H1 (cell line): Measurements from ENCODE around the gene NXN. TPM values are rescaled to one million over a fixed set of nuclear protein-coding genes. Genes with fewer than 3 reads are reported as not detected.

Experiments
- CTCF ChIA-PET: fragments of 300-600 bp; sonication (Branson Sonifier 250); formaldehyde crosslinking; loops from one replicate; lab custom pipeline; 2021; ENCODE audit not compliant: partially characterized antibody; lab: Charles Lee
- POLR2A ChIA-PET: fragments of 300-600 bp; sonication (Branson Sonifier 250); formaldehyde crosslinking; loops from one replicate; lab custom pipeline; 2021; ENCODE audit warnings: inconsistent platforms; ENCODE audit not compliant: partially characterized antibody; lab: Charles Lee
- DNase-seq, 2 experiments: peaks; one replicate each; pipeline versions ENCODE4 v3.0.0 to v3.0.0-alpha.2; 2010 to 2022; ENCODE audit warnings: low spot score in 2 of 2, low read depth in 1 of 2, mixed read lengths in 1 of 2
- FAIRE-seq: peaks from 2 replicates; lab custom pipeline; 2011; peaks lifted over from hg19 to GRCh38; lab: Jason Lieb, UNC
- H2AFZ ChIP-seq: 2 replicates; pipeline ENCODE4 v1.8.1; 2012; ENCODE audit warnings: low read length, inconsistent platforms
- H2AK5ac ChIP-seq: 2 replicates; pipeline ENCODE4 v1.6.1; 2013; ENCODE audit warnings: low read depth, low read length
- H2BK120ac ChIP-seq: replicated peaks from 2 replicates; pipeline ENCODE3; 2013; ENCODE audit warnings: low read depth, low read length, inconsistent platforms
- H2BK12ac ChIP-seq: 2 replicates; pipeline ENCODE4 v1.6.1; 2013; ENCODE audit warnings: low read depth, low read length
- H2BK15ac ChIP-seq: 2 replicates; pipeline ENCODE4 v1.6.1; 2013; ENCODE audit warnings: low read length
- H2BK20ac ChIP-seq: 2 replicates; pipeline ENCODE4 v1.6.1; 2013; ENCODE audit warnings: low read length
- H2BK5ac ChIP-seq: 2 replicates; pipeline ENCODE4 v1.6.1; 2013; ENCODE audit warnings: low read depth, low read length
- H3K14ac ChIP-seq: 2 replicates; pipeline ENCODE4 v1.6.1; 2013; ENCODE audit warnings: inconsistent platforms; ENCODE audit not compliant: insufficient read length
- H3K18ac ChIP-seq: 2 replicates; pipeline ENCODE4 v1.6.1; 2013; ENCODE audit warnings: low read length; ENCODE audit errors: extremely low read depth
- H3K23ac ChIP-seq: 2 replicates; pipeline ENCODE4 v1.6.1; 2013; ENCODE audit warnings: inconsistent platforms; ENCODE audit not compliant: insufficient read length
- H3K23me2 ChIP-seq: 2 replicates; pipeline ENCODE4 v1.6.1; 2013; ENCODE audit warnings: low read depth, low read length
- H3K27ac ChIP-seq: 2 replicates; pipeline ENCODE4 v1.6.1; 2011; ENCODE audit warnings: low read depth, low read length, inconsistent platforms
- H3K27me3 ChIP-seq, 4 experiments: replicated peaks in 1 of 4; 1 replicate in 1 of 4; 2 replicates in 3 of 4; pipeline versions ENCODE4 v1.6.1 to v1.8.1; 2011 to 2013; ENCODE audit warnings: low read length in 3 of 4, mild to moderate bottlenecking in 3 of 4, inconsistent platforms in 2 of 4, mixed read lengths in 2 of 4, moderate library complexity in 1 of 4; ENCODE audit not compliant: control insufficient read depth in 3 of 4, insufficient read depth in 3 of 4; ENCODE audit errors: extremely low read depth in 1 of 4
- H3K36me3 ChIP-seq, 4 experiments: 2 replicates each; pipeline versions ENCODE4 v1.6.1 to v1.8.1; 2011 to 2013; ENCODE audit warnings: mild to moderate bottlenecking in 4 of 4, low read length in 3 of 4, moderate library complexity in 2 of 4, control low read depth in 1 of 4, inconsistent platforms in 1 of 4; ENCODE audit not compliant: insufficient read depth in 4 of 4, control insufficient read depth in 2 of 4
- H3K4ac ChIP-seq: replicated peaks from 2 replicates; pipeline ENCODE3; 2013; ENCODE audit warnings: low read length, low read depth, mixed read lengths, inconsistent platforms; ENCODE audit not compliant: insufficient read length
- H3K4me1 ChIP-seq, 4 experiments: replicated peaks in 1 of 4; 1 replicate in 1 of 4; 2 replicates in 3 of 4; pipeline versions ENCODE4 v1.6.1 to v1.8.1; 2011 to 2013; ENCODE audit warnings: low read length in 3 of 4, inconsistent platforms in 2 of 4, mixed read lengths in 1 of 4; ENCODE audit not compliant: insufficient read depth in 4 of 4, control insufficient read depth in 3 of 4
- H3K4me2 ChIP-seq, 2 experiments: 2 replicates each; pipeline versions ENCODE4 v1.6.1 to v1.8.1; 2011 to 2013; ENCODE audit warnings: low read depth in 2 of 2, low read length in 2 of 2, control low read depth in 1 of 2, inconsistent platforms in 1 of 2, mild to moderate bottlenecking in 1 of 2; ENCODE audit not compliant: insufficient read depth in 1 of 2
- H3K4me3 ChIP-seq, 4 experiments: fragments of 200-600, 300-600 bp in 1 of 4; sonication (generic), shearing (Covaris generic), sonication (Bioruptor Twin) in 1 of 4; 2 replicates each; pipeline versions ENCODE4 v1.5.1 to v1.8.1; 2011 to 2016; ENCODE audit warnings: low read length in 4 of 4, low read depth in 3 of 4, control low read depth in 2 of 4, inconsistent platforms in 2 of 4, mild to moderate bottlenecking in 2 of 4, mixed read lengths in 1 of 4, moderate library complexity in 1 of 4; ENCODE audit not compliant: insufficient read depth in 2 of 4; ENCODE audit errors: extremely low read depth in 1 of 4
- H3K56ac ChIP-seq: replicated peaks from 2 replicates; pipeline ENCODE3; 2013; ENCODE audit warnings: low read depth, mild to moderate bottlenecking, mixed read lengths, low read length, inconsistent platforms; ENCODE audit not compliant: insufficient read length
- H3K79me1 ChIP-seq: 2 replicates; pipeline ENCODE4 v1.6.1; 2013; ENCODE audit warnings: low read depth, low read length, control low read depth
- H3K79me2 ChIP-seq, 2 experiments: 2 replicates each; pipeline versions ENCODE4 v1.6.1 to v1.8.1; 2012 to 2013; ENCODE audit warnings: low read length in 2 of 2, mild to moderate bottlenecking in 2 of 2, inconsistent platforms in 1 of 2; ENCODE audit not compliant: insufficient read depth in 2 of 2, control insufficient read depth in 1 of 2
- H3K9ac ChIP-seq, 4 experiments: replicated peaks in 1 of 4; 1 replicate in 1 of 4; 2 replicates in 3 of 4; pipeline versions ENCODE4 v1.6.1 to v1.8.1; 2011 to 2013; ENCODE audit warnings: low read depth in 3 of 4, low read length in 3 of 4, control low read depth in 2 of 4, mild to moderate bottlenecking in 2 of 4, moderate library complexity in 2 of 4, inconsistent platforms in 1 of 4; ENCODE audit errors: extremely low read depth in 1 of 4
- H3K9me3 ChIP-seq, 2 experiments: 2 replicates each; pipeline versions ENCODE4 v1.6.1 to v1.8.1; 2012 to 2013; ENCODE audit warnings: mild to moderate bottlenecking in 2 of 2, moderate library complexity in 2 of 2, control low read depth in 1 of 2, inconsistent platforms in 1 of 2, low read depth in 1 of 2, low read length in 1 of 2, mixed read lengths in 1 of 2; ENCODE audit not compliant: insufficient read depth in 2 of 2
- H4K20me1 ChIP-seq, 2 experiments: replicated peaks in 1 of 2; 2 replicates each; pipeline versions ENCODE3 to v1.8.1; 2011 to 2013; ENCODE audit warnings: inconsistent platforms in 2 of 2, low read length in 2 of 2, mild to moderate bottlenecking in 1 of 2; ENCODE audit not compliant: insufficient read depth in 2 of 2, control insufficient read depth in 1 of 2
- H4K5ac ChIP-seq: 2 replicates; pipeline ENCODE4 v1.6.1; 2013; ENCODE audit warnings: low read length, low read depth, mixed read lengths, inconsistent platforms; ENCODE audit not compliant: insufficient read length
- H4K8ac ChIP-seq: 2 replicates; pipeline ENCODE4 v1.8.0; 2013; ENCODE audit warnings: mild to moderate bottlenecking, moderate library complexity, low read length, inconsistent platforms; ENCODE audit not compliant: insufficient read depth; ENCODE audit errors: extremely low read depth
- H4K91ac ChIP-seq: replicated peaks from 2 replicates; pipeline ENCODE3; 2013; ENCODE audit warnings: low read length, mixed read lengths, inconsistent platforms; ENCODE audit not compliant: insufficient read length
- BCL11A ChIP-seq, 2 experiments: IDR thresholded peaks; one replicate each; pipeline ENCODE4 v1.6.1; 2011; ENCODE audit warnings: low read depth in 2 of 2, low read length in 2 of 2, mild to moderate bottlenecking in 2 of 2
- CBX5 ChIP-seq: fragments of 300-800, 300-1000 bp; sonication (generic); IDR thresholded peaks from 2 replicates; pipeline ENCODE4 v1.7.1; 2016; ENCODE audit warnings: antibody characterized with exemption, low read length, low read depth
- NRF1 ChIP-seq: IDR thresholded peaks from 2 replicates; pipeline ENCODE4 v1.6.1; 2011; ENCODE audit warnings: mild to moderate bottlenecking, low read depth, low read length, improper control_type of control experiment
- PHF8 ChIP-seq: fragments of 200-600 bp; sonication (generic); conservative IDR thresholded peaks from 2 replicates; pipeline ENCODE4 v1.7.1; 2012; ENCODE audit warnings: low read depth, mild to moderate bottlenecking, inconsistent platforms, low read length, moderate library complexity
- POLR2AphosphoS5 ChIP-seq: IDR thresholded peaks from 2 replicates; pipeline ENCODE4 v1.6.1; 2011; ENCODE audit warnings: low read depth, low read length
- RFX5 ChIP-seq: IDR thresholded peaks from 2 replicates; pipeline ENCODE4 v1.6.1; 2011; ENCODE audit warnings: low read depth, low read length, improper control_type of control experiment, borderline replicate concordance
- SP4 ChIP-seq: IDR thresholded peaks from 2 replicates; pipeline ENCODE4 v1.6.1; 2012; ENCODE audit warnings: low read length, inconsistent platforms
- SUZ12 ChIP-seq: fragments of 200-600 bp; sonication (generic); IDR thresholded peaks from 2 replicates; pipeline ENCODE4 v1.6.1; 2012; ENCODE audit warnings: mild to moderate bottlenecking, inconsistent platforms, low read length, moderate library complexity, mixed read lengths
- TBP ChIP-seq: IDR thresholded peaks from 2 replicates; pipeline ENCODE4 v1.6.1; 2011; ENCODE audit warnings: low read depth, low read length, improper control_type of control experiment
- TEAD4 ChIP-seq: IDR thresholded peaks from 2 replicates; pipeline ENCODE4 v1.6.1; 2012; ENCODE audit warnings: low read depth, low read length, inconsistent platforms, mixed read lengths
- WGBS, 2 experiments: shearing (Covaris generic) in 1 of 2; methylation state at CpG; one replicate each; pipeline versions ENCODE4 v1.1.6 to v1.1.7; 2013 to 2015; ENCODE audit warnings: low lambda C conversion rate in 2 of 2, mixed read lengths in 2 of 2, inconsistent platforms in 1 of 2, low coverage in 1 of 2, missing lambda C conversion rate in 1 of 2; ENCODE audit not compliant: insufficient replicate concordance in 2 of 2, insufficient coverage in 1 of 2, insufficient read length in 1 of 2; ENCODE audit errors: extremely low coverage in 1 of 2, missing lambda C conversion rate in 1 of 2; 5-methylcytosine and 5-hydroxymethylcytosine counted together
- polyA plus RNA-seq, 7 experiments: library from polyadenylated mRNA; depleted of rRNA in 3 of 7; stranded (reverse) in 5 of 7; unstranded in 2 of 7; fragments of >200 nt in 5 of 7; fragments of 200-250 nt in 2 of 7; gene quantifications; 1 replicate in 5 of 7; 2 replicates in 1 of 7; 4 replicates in 1 of 7; pipeline versions ENCODE4 v1.2.1 to v1.2.3, GENCODE V29; 2011 to 2013; ENCODE audit warnings: missing spikeins in 2 of 7, mixed read lengths in 2 of 7
- total RNA-seq: library from RNA; stranded (reverse); fragmentation: NEBNext Ultra II Directional; extraction: Animal tissue kit (Norgen Biotek cat#: 25700); gene quantifications from 2 replicates; pipeline ENCODE4 v1.2.1, GENCODE V29; 2021
- TF ChIP-seq, protein P1 (sequence below): IDR thresholded peaks from 2 replicates; pipeline ENCODE4 v1.6.1; 2012; ENCODE audit warnings: inconsistent platforms

Gene NXN
- total and polyA plus RNA-seq, 2 of the 8 experiments (the other 6 are each of a cell fraction or from before 2014, with no cell fraction given) = 94.1 to 107 TPM

DNA sequence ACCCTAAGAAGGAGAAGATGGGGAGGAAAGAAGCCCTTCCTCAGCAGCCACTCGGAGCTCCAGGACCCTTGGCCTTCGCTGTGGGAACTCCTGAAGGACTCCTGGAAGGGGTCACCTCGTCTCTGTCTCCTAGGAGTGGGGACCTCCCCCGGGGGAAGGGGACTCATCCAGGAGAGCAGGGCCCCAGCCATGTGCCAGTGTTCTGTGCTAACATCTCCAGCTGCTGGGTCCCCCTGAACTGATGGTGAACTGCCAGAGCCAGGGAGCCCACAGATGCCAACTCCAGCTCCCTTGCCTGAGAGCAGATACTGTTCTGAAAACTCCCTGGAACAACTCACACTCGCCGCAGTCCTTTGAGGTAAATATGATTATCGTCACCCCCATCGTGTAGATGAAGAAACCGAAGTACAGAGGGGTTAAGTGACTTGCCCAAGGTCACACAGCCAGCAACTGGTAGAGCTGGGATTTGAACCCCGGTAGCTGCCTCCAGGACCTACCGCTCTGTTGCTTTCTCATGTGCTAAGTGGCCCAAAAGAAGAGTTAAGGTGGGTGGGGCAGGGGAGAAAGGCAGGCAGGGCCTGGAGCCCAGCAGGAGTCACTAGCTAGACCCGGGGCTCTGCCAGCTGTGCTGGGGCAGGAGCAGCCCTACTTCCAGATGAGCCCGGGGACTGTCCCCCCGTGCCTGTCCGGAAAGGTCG, 27.9 kb upstream of the NXN start:
- no peak for DNase-seq
- CTCF ChIA-PET = interaction anchor here (1.8 to 12.7 kb wide), 2 partner anchors 11 to 50 kb away, joined by 5 to 144 read pairs; no protein-coding TSS in a partner anchor
- TF ChIP-seq TEAD4 (no peak), CBX5 (no peak), PHF8 (no peak), TBP (no peak), NRF1 (no peak), SP4 (no peak), RFX5 (no peak), POLR2AphosphoS5 (no peak), SUZ12 (no peak), BCL11A (IDR thresholded peaks at IDR 0.05; ENCODE audit: low read depth in 2 of 2, low read length in 2 of 2) (no peak)
- TF ChIP-seq, protein P1, sequence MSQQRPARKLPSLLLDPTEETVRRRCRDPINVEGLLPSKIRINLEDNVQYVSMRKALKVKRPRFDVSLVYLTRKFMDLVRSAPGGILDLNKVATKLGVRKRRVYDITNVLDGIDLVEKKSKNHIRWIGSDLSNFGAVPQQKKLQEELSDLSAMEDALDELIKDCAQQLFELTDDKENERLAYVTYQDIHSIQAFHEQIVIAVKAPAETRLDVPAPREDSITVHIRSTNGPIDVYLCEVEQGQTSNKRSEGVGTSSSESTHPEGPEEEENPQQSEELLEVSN = no peak
- WGBS, 2 experiments = 92% methylated on average over 16 of the region's 16 CpGs; no CpG with 5 or more reads in 1 of the 2 experiments
- no peak overlapping the region for H4K91ac ChIP-seq
- H3K4ac ChIP-seq = no peak overlapping the region
- no peak overlapping the region for H4K8ac ChIP-seq
- H3K14ac ChIP-seq = no peak overlapping the region
- POLR2A ChIA-PET = interaction anchor here (0.8 to 1.8 kb wide), 4 partner anchors 10 to 238 kb away, joined by 3 to 6 read pairs (median 3); partner anchors contain the start of genes GLOD4, MRM3 and TIMM22
- no peak overlapping the region for H2AK5ac ChIP-seq
- no peak overlapping the region for H2AFZ ChIP-seq
- no peak overlapping the region for H3K27ac ChIP-seq
- no peaks in the 10 kb centered on the region for H3K79me2 ChIP-seq
- H3K9ac ChIP-seq = no peak overlapping the region
- no peak overlapping the region for H3K23ac ChIP-seq
- H2BK5ac ChIP-seq = no peak overlapping the region
- no peak overlapping the region for H2BK120ac ChIP-seq
- H4K20me1 ChIP-seq = peaks cover 0 to 3% of the 10 kb centered on the region in 2 experiments
- no peak overlapping the region for H3K4me3 ChIP-seq
- no peak overlapping the region for H3K18ac ChIP-seq
- no peak overlapping the region for H2BK15ac ChIP-seq
- no peak overlapping the region for H2BK20ac ChIP-seq
- peaks cover 0 to 3% (median 0%) of the 10 kb centered on the region in 4 experiments; a peak in 4 of 7 replicates for H3K4me1 ChIP-seq
- no peaks in the 10 kb centered on the region for H3K27me3 ChIP-seq
- H3K23me2 ChIP-seq = no peaks in the 10 kb centered on the region
- H3K9me3 ChIP-seq = no peaks in the 10 kb centered on the region
- H4K5ac ChIP-seq = no peak overlapping the region
- H3K56ac ChIP-seq = no peak overlapping the region
- no peak overlapping the region for H2BK12ac ChIP-seq
- peaks cover 3% of the 10 kb centered on the region; the same call in 1 of the 2 replicates for H3K79me1 ChIP-seq
- H3K4me2 ChIP-seq = no peak overlapping the region
- FAIRE-seq = no peak
- H3K36me3 ChIP-seq = peaks cover 0 to 14% (median 1%) of the 10 kb centered on the region in 4 experiments; a peak in 4 of 8 replicates
